DMS153 (cell line): ENCODE measurements around the gene ABCA13.
A peak's percentile ranks its signal among the peaks of the same experiment; 100 is the strongest.

Experiments used
- DNase-seq: peaks from one replicate; lab custom pipeline; 2025; lab: John Stamatoyannopoulos, UW

The ABCA13 gene

DNA sequence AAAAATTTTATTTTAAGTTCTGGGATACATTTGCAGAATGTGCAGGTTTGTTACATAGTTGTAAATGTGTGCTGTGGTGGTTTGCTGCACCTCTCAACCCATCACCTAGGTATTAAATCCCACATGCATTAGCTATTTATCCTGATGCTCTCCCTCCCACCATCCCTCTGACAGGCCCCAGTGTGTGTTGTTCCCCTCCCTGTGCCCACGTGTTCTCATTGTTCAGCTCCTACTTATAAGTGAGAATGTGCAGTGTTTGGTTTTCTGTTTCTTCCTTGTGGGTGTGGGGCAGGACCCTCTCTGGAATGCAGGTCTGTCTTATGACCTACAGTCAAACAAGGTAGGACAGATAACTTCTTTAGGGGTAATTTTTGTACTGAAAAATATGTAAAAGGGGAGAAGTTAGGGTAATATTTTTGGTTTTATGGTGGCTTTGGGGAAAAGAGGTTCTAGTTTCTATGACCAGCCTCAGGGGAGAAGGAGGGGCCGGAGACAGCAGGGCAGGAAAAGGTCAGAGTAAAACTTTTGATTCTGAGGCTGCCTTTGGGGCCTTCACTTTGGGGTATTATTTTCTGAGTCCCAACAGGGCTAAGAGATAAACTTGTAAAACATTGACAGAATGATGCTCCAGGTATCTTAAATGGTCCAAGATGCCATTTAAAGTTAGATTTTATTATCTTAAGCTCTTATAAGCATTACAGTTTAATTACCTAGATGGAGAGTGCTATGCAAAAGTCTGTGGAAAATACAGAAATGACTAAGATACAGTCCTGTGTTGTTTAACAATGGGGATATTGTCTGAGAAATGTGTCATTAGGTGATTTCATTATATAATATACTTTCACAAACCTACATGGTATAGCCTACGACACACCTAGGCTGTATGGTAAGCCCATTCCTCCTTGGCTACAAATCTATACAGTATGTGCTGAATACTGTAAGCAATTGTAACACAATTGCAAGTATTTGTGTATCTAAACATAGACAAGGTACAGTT is 354.8 kb downstream of the ABCA13 start:
- DNase-seq: no peak

DNA sequence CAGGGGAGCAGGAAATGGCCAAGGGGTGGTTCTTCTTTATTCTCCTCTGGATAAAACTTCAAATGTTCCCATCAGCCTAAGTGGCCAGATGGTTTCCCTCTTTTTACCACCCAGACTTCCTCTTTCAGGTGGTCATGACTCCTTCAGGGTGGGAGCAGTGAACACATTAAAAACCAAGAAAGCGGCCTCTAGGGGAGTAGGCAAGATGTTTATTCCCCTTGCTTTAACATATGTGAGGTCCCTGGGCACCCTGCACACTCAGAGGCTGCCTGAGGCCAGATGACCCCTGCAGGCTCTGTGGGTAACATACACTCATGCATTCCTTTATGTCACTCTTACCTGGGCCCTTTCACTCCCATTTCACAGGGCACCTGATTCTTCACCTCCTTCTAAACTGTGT is 357.4 kb downstream of the ABCA13 start:
- DNase-seq: no peak

DNA sequence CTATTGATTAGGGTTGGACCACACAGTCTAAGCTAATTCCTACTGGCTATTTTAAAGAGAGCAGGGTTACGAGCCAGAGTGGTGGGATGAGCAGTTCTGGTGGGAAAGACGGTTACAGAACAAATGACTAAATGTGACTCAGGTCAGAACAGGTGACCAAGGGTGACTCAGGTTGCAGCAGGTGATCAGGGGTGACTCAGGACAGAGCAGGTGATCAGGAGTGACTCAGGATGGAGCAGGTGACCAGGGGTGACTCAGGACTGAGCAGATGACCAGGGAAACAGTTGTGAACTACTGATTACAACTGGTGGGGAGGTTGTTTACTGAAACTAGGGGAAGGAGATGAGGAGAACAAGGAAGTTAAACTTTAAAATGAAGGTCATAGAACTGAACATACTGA is 366.3 kb downstream of the ABCA13 start:
- DNase-seq: no peak

DNA sequence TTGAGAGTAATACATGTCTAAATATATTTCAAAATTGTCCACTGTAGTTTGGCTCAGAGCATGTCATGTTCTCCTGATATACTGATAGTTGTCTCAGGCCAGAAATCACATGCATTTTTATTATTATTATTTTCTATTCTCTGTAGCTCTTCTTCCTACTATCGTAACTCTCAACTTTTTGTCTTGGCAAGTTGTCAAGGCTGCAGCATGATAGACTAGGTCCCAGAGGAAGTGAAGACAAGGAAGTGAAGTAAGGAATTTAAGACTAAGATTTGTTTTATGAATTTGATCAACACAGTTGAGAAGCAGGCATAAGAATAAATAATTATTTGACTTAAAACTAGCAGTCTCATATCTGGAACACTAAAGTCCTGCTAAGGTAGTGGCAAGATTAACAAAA is 369.5 kb downstream of the ABCA13 start:
- no peak for DNase-seq

DNA sequence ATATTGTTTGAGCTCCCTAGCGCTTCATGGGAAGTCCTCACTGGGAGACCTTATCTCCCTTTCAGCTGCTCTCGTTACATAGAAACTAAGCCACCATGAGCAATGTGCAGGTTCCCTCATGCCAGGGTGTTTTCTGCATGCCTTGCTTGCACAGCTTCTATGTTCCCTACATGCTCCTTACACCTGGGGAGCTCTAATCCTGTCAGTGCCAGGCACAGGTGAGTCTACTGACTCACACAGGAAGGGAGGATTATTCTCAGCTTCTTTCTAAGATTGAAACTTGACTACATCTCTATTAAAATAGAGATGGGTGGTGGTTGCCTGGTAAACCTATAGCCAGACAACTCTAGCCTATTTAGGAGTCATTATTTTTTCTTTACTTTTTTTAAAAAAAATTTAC is 377.4 kb downstream of the ABCA13 start:
- no peak for DNase-seq

DNA sequence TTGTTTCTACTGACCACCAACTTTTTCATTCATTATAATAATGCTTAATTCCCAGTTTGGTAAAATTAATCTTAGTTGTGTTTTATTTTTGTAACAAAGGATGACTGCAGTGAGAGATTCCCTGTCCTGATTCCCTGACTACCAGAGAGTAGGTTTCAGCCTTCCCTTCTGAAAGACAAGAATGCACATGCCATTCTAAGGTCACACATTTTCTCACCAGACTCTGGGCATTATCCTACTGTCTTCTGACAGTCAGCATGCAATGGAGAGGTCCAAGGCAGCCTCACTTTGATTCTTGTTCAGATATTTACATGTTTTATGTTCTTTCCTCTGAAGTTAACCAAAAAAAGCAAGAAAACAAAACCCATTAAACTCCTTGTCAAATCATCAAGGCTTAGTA is 380.4 kb downstream of the ABCA13 start:
- DNase-seq: no peak

DNA sequence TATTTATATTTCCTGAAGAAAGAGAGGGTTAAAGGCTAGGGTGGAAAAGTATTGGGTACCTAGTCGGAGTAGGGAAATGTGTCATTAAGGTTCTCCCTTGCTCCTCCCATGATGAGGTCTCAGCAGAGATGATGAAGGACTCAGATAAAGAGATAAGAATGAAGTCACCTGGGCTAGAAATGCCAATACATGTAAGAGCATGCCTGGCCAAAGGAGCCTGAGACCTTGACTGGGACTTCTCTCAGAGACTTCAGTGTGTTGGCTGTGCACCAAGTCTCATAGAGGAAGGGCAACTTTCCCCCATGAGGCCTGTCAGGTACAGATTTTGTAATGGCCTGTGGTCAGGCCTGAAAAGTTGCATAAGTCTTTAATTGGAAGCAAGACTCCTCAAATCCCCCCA is 392.1 kb downstream of the ABCA13 start:
- DNase-seq: no peak

DNA sequence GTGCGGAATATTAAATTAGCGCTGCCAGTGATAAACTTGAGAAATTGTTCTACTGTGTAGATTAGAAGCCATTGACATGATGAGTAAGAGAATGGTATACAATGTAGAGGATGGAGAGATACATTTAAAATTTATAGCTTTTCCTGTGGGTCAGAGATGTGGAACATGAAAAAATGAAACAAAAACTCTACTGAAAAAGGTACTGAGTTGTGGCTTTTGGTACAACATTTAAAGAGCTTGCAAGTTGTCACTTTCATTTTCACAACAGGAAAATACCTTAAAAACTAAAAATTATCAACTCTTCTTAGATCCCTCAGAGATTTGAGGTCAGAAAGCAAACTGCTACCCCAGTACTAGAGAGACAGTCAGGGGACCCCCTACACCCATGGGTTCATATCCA is 404.3 kb downstream of the ABCA13 start:
- DNase-seq: no peak

DNA sequence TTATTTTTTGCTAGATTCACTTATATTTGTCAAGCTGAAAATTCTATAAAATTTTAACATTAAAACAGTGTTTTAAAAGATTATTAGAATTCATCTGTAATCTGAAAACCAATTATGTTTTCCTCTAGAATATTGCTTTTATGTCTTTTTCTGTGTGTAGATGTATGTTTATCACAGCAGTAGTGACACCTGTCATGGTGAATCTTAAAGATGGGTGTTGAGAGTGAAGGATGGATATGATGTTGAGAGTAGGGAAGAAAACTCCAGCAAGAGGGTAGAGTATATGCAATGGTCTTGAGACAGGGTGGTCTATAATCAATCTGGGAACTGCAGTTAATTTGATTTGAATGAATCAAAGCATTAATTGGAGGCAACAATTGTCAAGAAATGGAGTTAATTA is 416.2 kb downstream of the ABCA13 start:
- DNase-seq: no peak

DNA sequence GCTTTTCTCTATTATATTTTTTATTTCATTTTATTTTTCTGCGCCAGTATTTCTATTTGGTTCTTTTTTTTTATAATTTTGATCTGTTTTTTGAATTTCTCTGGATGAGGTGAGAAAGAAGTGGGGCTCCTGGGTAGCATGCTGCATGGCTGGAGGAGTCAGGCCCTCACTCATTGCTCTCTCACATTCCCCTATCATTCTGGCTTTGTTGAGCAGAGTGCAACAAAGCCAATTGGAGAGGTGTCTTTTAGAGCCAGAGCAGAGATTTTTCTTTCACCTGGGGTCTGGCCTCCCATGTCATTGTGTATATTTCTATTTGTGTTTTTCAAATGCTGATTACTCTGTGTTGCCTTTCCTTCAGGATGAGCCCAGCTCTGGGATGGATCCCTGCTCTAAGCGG is 423.1 kb downstream of the ABCA13 start:
- DNase-seq: no peak

DNA sequence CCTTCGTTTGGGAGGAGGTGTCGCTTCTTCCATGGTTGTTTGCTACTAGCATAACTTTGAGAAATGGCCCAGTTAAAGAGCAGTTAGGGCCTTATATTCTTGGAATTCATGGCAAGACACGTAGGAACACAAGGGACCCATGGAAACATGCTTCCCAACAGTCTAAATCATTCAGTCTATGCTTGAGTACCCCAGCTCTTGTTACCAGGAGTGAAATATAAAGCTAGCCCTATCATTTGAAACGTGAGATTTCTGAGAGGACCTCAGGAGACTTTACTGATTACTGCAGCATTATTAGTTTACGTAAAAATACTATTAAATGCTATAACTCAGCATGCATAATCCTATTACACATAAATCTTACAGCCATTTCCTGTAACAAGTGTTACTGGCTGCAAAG is 424.5 kb downstream of the ABCA13 start:
- DNase-seq: no peak

DNA sequence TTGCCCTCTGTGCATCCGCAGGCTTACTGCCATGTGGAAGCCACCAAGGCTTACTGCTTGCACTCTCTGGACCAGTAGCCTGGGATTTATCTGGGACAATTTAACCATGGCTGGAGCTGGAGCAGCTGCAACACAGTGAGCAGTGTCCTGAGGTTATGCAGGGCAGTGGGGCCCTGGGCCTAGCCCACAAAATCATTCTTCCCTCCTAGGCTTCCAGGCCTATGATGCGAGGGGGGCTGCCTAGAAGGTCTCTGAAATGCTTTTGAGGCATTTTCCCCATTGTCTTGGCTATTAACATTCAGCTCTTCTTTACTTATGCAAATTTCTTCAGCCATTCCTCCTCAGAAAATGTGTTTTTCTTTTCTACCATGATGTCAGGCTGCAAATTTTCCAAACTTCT is 439.4 kb downstream of the ABCA13 start:
- DNase-seq: no peak

DNA sequence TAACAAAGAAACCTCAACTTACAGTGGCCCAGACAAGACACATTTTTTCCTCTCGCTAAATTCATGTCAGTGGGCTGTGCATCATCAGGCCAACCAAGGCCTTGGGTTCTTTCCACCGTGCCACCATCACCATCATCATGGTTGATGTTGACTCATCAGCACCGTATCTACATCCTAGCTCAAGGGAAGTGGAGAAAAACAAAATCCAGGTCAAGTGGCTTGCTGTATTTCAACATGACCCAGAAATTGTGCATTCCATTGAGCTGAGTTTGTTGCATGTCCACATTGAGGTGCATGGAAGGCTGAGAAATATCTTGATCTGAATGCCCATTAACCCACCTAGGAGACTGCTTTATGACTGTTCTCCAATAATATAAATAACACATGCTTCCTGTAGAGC is 440.7 kb downstream of the ABCA13 start:
- DNase-seq: no peak

DNA sequence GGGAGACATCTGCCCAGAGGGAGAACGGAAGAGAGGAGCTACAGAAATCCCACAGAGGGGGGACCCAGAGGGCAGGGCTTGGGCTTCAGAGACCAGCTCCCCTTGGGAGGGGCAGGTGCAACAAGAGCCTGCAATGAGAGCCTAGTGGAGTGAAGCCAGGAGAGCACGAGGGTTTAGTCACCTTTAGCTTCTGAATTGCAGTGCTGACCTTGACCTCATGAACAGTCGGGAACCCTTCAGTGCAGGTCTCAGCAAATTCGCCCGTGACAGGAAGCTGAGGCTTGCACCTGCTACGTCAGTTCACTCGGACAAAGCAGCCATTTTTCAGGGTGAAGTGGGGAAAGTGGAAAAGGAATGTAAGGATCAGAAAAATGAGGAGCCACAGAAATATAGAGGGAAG is 446.2 kb downstream of the ABCA13 start:
- no peak for DNase-seq

DNA sequence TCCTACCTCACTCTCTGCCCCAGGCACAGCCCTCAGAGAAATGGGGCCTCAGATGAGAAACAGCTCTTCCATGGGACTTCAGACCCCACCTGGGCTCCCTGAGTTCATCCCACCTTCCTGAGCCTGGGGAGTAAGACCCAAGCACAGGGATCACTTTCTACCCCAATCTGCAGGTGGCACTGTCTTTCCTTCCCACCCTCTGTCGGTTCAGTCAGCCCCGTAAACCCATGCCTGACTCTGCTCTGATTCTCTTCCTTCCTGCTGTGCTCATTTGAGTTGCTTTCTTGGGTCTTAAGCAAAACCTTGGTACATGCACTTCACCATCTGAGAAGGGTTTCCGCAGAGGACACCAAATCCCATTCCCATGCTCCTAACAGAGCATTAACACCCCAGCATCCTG is 446.7 kb downstream of the ABCA13 start:
- DNase-seq: peak; percentile 6

DNA sequence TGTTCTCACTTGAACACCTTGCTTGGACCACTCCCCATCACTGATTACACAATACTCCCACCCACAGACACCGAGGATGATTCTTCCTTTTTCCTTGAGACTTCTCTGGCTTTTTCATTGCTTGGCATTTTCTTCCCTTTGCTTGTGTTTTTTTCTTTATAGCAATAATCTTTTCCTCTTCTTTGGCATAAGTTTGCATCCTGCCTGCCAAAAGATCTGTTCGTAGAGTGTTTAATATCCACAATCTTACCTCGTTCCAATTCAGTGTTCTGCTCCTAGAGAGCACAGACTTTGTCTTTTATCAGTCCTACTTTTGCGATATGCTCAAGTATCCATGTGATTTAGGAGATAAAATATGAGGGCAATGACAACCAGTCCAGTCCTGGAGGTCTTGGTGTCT is 449.8 kb downstream of the ABCA13 start:
- no peak for DNase-seq

DNA sequence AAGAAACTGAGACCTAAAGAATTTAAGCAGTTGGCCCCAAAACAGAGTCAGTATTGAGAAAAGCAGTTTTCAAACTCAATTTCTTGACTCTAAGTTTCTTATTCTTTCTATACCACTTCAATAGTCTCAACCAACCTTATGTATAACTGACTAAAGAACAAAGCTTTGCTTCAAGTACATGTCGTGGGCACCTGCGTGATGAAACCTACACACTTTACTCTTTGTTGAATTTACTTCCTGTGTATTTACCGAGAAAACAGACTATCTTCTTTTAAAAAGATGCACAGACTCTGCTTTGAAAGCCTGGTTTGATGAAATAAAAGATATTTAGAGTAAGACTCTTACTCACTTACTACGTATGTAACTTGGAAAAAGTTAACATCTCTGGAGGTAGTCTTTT is 455.9 kb downstream of the ABCA13 start:
- DNase-seq: no peak

DNA sequence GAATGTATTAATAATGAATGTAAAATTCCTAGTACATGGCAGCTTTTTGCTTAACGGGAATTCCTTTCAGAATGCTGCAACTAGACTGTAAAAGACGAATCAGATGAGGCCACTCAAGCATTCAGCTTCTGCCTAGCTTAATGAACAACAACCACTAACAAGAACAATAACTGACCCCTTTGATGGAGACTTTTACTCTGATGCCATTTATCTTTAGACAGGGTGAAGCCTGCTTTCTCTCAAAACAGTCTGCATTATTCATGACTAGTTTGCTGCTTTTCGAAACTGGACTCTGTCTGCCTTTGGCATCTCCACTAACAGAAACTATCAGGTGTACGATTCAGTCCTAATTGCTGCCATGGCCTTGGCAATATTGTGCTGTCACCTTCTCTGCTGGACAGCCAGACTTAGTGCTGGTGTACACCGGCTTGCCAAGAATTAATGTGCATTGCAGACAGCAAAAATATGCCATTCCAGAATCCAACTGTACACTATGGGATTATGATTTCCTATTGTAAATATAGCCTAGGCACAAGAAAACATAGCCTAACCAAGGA is 457.6 kb downstream of the ABCA13 start:
- no peak for DNase-seq

DNA sequence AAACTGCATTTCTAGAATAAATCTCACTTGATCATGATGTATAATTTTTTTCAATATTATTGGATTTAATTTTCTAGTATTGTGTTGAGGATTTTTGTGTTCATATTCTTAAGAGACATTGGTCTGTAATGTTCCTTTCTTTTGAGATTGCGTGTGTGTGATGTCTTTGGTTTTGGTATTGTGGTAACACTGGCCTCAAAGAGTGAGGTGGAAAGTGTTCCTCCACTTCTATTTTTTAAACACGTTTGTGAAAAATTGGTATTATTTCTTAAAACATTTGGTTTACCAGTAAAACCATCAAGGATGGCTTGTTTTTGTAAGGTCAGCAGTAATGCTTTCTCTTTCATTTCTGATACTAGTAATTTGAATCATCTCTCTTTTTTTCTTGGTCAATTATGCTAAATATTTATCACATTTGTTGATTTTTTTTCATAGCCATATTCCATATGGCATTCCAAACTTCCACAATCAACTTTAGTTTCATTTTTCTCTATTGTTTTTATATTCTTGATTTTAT is 462.9 kb downstream of the ABCA13 start:
- no peak for DNase-seq

DNA sequence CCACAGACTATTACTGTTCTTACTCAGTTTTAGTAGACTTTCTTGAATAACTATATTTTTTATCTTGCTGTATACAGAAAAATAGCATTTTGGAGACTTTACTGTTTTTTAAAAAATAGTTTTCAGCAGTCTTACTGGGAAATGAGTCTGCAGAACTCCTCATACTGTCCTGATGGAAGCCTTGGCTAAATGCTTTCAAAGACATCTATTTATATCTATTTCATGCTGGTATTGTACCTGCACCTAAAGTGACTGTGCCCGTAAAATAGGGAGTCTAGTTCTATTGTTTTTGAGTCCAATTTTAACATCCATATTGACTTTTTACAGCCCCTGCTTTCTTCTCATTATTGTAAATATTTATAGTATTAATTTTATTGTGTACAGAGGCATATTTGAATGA is 464.5 kb downstream of the ABCA13 start:
- DNase-seq: no peak

DNA sequence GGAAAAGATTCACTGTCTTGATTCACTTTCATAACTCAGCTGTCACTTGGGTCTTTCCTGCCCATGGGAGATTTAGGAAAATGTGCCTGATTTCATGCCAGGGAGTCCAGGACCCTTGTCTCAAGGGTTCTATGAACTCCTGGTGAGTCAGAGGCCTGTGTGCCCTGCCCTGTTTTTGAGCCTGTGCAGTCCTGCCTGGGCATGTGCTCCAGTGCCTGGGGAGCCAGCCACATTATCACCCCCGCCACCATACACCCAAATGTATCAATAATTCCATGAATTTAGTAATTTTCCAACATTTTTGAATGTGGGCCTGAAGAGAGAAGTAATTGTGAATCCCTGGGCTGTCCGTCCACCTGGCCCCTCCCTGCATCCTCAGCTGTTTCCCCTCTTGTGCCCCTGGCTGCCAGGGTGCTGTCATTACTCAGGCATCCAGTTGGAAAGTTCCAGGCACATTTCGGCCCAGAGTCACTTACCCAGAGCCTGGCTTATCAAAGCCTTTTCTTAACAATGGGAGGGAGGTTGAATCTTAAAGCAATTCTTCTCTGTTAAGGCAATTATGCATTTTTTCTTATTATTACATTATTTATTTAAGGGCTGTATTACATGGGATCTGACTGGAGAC is 465.2 kb downstream of the ABCA13 start:
- peak; percentile 37 for DNase-seq

DNA sequence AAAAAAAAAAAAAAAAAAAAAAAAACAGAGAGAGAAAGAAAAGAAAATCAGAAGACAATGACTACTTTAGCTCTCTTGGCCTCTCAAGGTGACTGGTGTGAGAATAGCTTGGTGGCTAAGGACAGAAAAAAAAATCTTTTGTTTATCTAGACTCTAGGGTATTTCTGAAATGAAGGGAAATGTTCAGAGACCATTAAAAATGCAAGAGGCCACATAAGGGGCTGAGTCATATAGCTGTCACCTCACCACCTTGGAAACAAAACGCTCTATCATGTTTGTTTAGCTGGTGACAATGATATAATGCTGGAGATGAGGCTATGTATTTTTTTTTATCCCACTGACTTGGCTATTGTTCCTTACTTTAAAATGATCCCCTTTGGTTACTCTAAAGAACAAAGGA is 466.1 kb downstream of the ABCA13 start:
- DNase-seq: peak; percentile 90

DNA sequence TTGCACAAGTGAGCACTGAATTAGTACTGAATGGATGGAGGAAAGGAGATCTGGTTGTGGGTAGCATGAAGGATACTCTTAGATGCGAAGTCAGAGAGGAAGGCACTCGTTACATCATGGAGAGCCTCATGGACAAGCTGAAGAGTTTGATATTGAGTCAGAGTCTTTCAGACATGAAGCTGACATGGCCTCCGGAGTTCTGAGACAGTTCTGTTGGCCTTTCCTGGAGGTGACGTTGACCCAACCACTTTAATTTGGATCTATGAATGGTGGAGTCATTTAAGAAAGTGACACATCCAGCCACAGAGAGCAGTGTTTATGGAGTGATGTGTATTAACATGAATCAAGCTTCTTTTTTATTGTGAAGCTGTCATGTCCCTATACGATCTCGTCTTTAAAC is 466.8 kb downstream of the ABCA13 start:
- DNase-seq: no peak
